Fibroblast of lung (primary cell): ENCODE data around the gene IFT57.

Source experiments
- CTCF ChIP-seq, 2 donors: IDR thresholded peaks in 1 of 2; conservative IDR thresholded peaks in 1 of 2; 1 replicate in 1 of 2; 2 replicates in 1 of 2; pipeline ENCODE4 v1.5.1; 2011 to 2012; ENCODE audit warnings: low read length in 2 of 2, control low read depth in 1 of 2, inconsistent platforms in 1 of 2, low read depth in 1 of 2, mild to moderate bottlenecking in 1 of 2
- EZH2 ChIP-seq: IDR thresholded peaks from 2 replicates; pipeline ENCODE4 v1.5.1; 2012; ENCODE audit warnings: low read length, control low read depth, mild to moderate bottlenecking; ENCODE audit errors: missing control alignments

- TF ChIP-seq CTCF (conservative IDR thresholded peaks at IDR 0.05 in 1 of 2, IDR thresholded peaks at IDR 0.05 in 1 of 2; ENCODE audit: low read depth in 1 of 2, low read length in 2 of 2) (no peak), EZH2 (no peak)
Measured at GRCh38 chr3:108251844-108252243, 29.6 kb upstream of the IFT57 start.
